ENCODE measurements around the gene STARD9. TPM values are rescaled to one million over a fixed set of nuclear protein-coding genes. Genes with fewer than 3 reads are reported as not detected.

Gene STARD9
- total and polyA plus RNA-seq, 12 donors, result 2.3 to 15.7 (median 6.1) TPM

- H3K27me3 ChIP-seq, result no peaks in the 10 kb centered on the region
- no peak for TF ChIP-seq CTCF (IDR thresholded peaks at IDR 0.05)
- no peak overlapping the region for H3K4me3 ChIP-seq
- DNase-seq, result no peak
- H3K4me1 ChIP-seq, result peaks cover 0 to 5% (median 0%) of the 10 kb centered on the region in 9 donors
- WGBS, 2 donors, result 90% methylated on average over 5 of the region's 5 CpGs
- H3K36me3 ChIP-seq, result peaks cover 0 to 100% (median 27%) of the 10 kb centered on the region in 9 donors
- no peak for ATAC-seq
- H3K9me3 ChIP-seq, result peaks cover 0 to 14% (median 5%) of the 10 kb centered on the region in 11 donors
- H3K27ac ChIP-seq, result no peak overlapping the region
- intact Hi-C loops (cut with DNase I), result no loop called here
Measured at GRCh38 chr15:42696626-42697025, 121.2 kb downstream of the STARD9 start.

GRCh38 chr15:42704492-42704926 is 129.1 kb downstream of the STARD9 start:
- 29 to 32% methylated on average over 4 of the region's 4 CpGs for WGBS, 2 donors
- no peak overlapping the region for H3K27ac ChIP-seq
- peaks cover 0 to 88% (median 10%) of the 10 kb centered on the region in 9 donors for H3K36me3 ChIP-seq
- DNase-seq (peak in 1 of 2 donors; percentile 52), ATAC-seq (peak; percentile 82 to 96 (median 94))
- intact Hi-C loops (cut with DNase I), result loop anchor here in 9 of 10 donors (1.0 to 10.0 kb wide), 4 partner anchors 220 to 223 kb away; partner anchors contain the start of gene TTBK2 (in 1 of the 9)
- H3K9me3 ChIP-seq, result peaks cover 0 to 14% (median 5%) of the 10 kb centered on the region in 11 donors
- peaks cover 0 to 5% (median 0%) of the 10 kb centered on the region in 9 donors for H3K4me1 ChIP-seq
- TF ChIP-seq CTCF (IDR thresholded peaks at IDR 0.05), result peak; percentile 57 to 84 (median 80)
- H3K4me3 ChIP-seq, result no peak overlapping the region
- H3K27me3 ChIP-seq, result no peaks in the 10 kb centered on the region

GRCh38 chr15:42705336-42705735 is 129.9 kb downstream of the STARD9 start:
- Histone ChIP-seq H3K9me3 (peaks cover 0 to 14% (median 5%) of the 10 kb centered on the region in 11 donors), H3K4me1 (peaks cover 0 to 5% (median 0%) of the 10 kb centered on the region in 9 donors), H3K27me3 (no peaks in the 10 kb centered on the region), H3K36me3 (peaks cover 0 to 79% (median 9%) of the 10 kb centered on the region in 9 donors), H3K4me3 (no peak overlapping the region), H3K27ac (no peak overlapping the region)
- ATAC-seq, result no peak
- intact Hi-C loops (cut with DNase I), result loop anchor here in 6 of 10 donors (2.0 to 10.0 kb wide), 3 partner anchors 219 to 227 kb away; partner anchors contain the start of gene TTBK2 (in 1 of the 6)
- DNase-seq, result no peak
- no peak for TF ChIP-seq CTCF (IDR thresholded peaks at IDR 0.05)
- 97 to 98% methylated on average over 5 of the region's 5 CpGs for WGBS, 2 donors

GRCh38 chr15:42707068-42707467 is 131.7 kb downstream of the STARD9 start:
- Histone ChIP-seq H3K27me3 (no peaks in the 10 kb centered on the region), H3K4me1 (peaks cover 0 to 5% (median 0%) of the 10 kb centered on the region in 9 donors), H3K36me3 (peaks cover 0 to 62% (median 7%) of the 10 kb centered on the region in 9 donors), H3K9me3 (no peaks in the 10 kb centered on the region), H3K27ac (no peak overlapping the region), H3K4me3 (no peak overlapping the region)
- TF ChIP-seq CTCF (IDR thresholded peaks at IDR 0.05), result no peak
- ATAC-seq, result no peak
- intact Hi-C loops (cut with DNase I), result loop anchor here in 2 of 10 donors (5.0 to 10.0 kb wide), 2 partner anchors 218 to 225 kb away; partner anchors contain the start of gene TTBK2 (in 1 of the 2)
- 92% methylated on average over 2 of the region's 2 CpGs for WGBS, 2 donors
- DNase-seq, result no peak
